Medulla oblongata (tissue), 1 donor: ENCODE data around the gene KRTAP9-6.
"Not testable (repeated sequence)": the region's sequence is repeated elsewhere in the genome, so short reads cannot be mapped to it uniquely, and the experiment has no call there.

Source experiments
- DNase-seq: peaks from one replicate; pipeline ENCODE4 v3.0.0-alpha.2; 2015; ENCODE audit errors: extremely low spot score

The KRTAP9-6 gene

DNA sequence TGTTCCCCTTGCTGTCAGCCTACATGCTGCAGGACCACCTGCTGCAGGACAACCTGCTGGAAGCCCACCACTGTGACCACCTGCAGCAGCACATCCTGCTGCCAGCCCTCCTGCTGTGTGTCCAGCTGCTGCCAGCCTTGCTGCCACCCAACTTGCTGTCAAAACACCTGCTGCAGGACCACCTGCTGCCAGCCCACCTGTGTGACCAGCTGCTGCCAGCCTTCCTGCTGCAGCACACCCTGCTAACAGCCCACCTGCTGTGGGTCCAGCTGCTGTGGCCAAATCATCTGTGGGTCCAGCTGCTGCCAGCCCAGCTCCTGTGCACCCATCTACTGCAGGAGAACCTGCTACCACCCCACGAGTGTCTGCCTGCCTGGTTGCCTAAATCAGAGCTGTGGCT lies 6.1 kb downstream of the KRTAP9-6 start:
- not testable (repeated sequence) for DNase-seq

DNA sequence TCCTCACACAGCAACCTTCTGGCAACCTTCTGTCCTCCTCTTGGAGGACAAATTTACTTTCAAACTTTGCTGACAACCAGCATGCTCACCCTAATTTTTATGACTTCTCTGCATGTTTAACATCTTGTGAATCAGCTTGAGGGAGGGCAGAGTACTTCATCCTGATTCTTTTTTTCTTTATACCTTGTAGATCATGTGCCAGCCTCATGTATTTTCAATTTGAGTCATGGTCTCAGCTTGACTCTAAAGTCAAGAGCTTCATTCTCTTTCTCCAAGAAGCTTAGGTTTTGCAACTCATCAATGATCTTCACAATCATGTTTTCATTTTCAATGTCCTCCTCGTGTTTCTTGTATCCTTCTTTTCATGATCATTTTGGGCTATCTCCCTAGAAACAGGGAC lies 6.7 kb downstream of the KRTAP9-6 start:
- no peak for DNase-seq

DNA sequence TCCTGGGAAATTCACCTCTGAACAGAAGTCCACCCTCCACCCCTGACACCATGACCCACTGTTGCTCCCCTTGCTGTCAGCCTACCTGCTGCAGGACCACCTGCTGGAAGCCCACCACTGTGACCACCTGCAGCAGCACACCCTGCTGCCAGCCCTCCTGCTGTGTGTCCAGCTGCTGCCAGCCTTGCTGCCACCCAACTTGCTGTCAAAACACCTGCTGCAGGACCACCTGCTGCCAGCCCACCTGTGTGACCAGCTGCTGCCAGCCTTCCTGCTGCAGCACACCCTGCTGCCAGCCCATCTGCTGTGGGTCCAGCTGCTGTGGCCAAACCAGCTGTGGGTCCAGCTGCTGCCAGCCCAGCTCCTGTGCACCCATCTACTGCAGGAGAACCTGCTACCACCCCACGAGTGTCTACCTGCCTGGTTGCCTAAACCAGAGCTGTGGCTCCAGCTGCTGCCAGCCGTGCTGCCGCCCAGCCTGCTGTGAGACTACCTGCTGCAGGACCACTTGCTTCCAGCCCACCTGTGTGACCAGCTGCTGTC lies 10.5 kb downstream of the KRTAP9-6 start, which contains the start of gene KRTAP9-7:
TSS of gene KRTAP9-7 (plus strand) at position 51 of the 543 bp plus-strand sequence. CDS start at position 51, 0 bp downstream.
- DNase-seq, result not testable (repeated sequence)

DNA sequence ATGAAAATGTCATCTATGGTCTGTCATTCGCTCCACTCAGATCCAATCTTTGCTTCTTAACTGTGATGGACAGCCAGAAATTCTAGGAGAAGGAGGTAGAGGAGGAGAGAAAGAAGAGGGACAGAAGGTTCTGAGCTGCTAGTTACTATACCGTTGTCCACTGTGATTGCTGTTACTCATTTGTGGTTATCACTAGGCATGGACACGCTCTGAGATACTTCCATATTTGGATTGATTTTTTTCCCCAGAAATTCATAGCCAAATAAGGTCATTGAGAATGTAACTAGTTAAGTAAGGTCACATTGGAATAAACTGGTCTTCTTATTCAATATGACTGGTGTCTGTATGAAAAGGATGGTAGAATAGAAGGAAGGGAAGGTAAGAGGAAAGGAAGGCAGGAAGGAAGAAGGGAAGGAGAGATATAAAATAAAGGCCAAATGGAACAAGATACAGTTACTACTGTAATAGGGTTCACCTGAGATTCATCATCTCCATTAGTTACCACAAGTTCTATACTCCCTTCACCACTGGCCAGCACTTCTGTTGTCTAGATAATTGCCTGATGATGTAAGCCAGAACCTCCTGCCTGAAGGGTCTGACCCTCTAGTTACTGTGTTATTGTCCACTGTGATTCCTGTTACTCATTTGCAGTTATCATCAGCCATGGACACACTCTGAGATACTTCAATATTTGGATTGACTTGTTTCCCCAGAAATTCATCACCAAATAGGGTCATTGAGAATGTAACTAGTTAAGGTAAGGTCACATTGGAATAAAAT lies 13.2 kb downstream of the KRTAP9-6 start:
- DNase-seq, result no peak

DNA sequence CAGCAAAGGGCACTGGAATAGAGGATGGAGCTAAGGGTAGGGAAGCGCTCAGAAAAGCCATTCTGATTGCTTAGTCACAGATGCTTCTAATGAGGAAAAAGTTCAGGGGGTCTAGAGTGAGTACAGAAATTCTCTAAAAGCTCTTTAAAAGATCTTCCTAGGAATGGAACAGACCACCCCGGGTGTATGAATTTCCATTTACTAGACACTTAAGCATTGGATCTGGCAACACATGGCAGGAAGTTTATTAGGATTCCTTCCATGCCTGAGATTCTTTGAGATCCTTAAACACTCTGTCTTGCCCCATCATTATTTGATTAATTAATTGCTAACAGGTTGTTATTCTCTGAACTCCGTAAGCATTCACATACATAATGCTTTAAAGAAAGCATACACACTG lies 18.9 kb downstream of the KRTAP9-6 start:
- no peak for DNase-seq

DNA sequence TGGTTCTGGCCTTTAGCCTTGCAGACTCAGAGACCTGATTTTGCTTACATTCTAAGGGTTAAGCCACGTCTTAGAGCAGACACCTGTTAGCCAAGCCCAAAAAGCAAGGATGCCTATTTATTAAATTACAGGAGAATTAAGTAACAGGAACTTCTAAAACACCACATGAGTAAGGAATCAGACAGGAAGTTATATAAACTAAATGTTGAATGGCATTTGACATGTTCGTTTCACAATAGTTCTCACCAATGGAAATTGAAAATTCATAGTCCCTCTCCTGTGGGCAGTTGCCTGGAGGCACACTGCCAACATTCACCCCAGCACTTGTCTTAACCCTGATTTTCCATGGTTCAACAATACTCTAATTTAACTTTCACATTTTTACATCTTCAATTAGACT lies 19.4 kb downstream of the KRTAP9-6 start:
- no peak for DNase-seq

DNA sequence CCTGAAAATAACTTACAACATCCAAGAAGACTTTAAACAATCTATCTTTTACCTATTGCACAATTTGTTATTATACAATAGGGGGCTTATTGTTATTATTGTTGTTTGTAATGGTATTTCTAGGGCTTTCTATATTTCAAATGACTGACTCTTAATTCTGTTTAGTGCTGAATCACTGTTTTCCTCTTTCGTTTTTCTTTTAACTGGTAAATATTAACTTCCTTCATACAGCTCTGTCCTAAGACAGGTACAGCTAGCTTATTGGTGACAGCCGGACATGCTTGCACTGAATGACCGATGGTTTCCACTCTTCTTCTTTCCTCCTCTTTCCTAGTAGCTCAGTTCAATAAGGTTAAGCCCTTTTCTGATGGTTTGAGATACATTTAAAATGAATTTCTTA lies 21.9 kb downstream of the KRTAP9-6 start:
- DNase-seq, result no peak

DNA sequence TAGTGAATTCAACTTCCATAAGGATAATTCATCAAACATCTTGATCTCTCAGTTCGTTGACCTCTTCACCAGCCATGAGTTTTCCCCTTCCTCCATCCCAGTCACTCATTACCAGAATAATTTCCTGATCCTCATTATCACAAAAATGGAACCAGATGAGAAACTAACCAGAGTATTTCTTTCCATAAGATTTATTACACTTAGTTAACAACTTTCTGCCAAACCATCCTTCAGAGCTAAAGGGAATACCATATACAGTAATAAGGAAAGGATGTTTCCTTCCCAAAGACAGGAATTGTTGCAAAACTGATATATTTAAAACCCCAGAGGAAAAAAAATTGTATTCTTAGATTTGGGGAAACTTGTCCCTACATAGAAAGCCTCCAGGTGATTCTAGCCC lies 28.8 kb downstream of the KRTAP9-6 start:
- no peak for DNase-seq

DNA sequence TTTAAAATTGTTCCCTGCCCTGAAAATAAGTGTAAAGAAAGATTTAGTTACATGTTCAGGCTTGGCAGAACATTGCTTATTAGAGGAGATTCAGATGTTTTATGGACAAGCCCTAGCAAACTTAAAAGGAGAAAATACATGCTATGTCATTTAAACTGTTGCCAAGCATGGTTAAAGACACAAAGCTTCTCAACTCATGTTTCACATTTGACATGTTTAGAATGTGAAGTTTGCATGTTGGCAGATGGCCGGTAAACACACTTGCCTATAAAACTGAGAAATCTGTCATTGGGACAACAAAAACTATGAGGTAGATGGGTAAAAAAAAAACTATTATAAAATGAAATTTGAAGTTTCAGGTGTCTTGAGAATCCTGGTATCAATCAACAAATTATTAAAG lies 31.7 kb downstream of the KRTAP9-6 start:
- no peak for DNase-seq

DNA sequence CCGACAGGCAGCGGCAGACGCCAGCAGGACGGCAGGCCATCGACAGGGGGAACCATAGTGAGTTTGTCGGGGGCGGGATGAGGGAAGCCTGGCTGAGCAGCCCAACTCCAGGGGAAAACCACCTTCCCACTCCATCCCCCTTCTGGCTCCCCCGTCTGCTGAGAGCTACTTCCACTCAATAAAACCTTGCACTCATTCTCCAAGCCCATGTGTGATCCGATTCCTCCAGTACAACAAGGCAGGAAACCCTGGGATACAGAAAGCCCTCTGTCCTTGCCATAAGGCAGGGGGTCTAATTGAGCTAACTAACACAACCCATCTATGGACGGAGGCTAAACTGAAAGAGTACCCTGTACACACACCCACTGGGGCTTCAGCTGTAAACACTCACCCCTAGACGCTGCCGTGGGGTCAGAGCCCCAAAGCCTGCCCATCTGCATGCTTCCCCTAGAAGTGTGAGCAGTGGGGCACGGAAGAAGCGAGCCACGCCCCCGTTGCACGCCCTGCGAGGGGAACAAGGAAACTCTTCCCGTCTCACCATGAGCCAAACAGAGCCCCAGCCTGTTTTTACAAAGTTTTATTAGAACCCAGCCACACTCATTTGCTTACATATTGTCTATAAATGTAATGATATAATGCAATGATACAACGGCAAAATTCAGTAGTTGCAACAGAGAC lies 33.4 kb downstream of the KRTAP9-6 start:
- DNase-seq, result no peak

DNA sequence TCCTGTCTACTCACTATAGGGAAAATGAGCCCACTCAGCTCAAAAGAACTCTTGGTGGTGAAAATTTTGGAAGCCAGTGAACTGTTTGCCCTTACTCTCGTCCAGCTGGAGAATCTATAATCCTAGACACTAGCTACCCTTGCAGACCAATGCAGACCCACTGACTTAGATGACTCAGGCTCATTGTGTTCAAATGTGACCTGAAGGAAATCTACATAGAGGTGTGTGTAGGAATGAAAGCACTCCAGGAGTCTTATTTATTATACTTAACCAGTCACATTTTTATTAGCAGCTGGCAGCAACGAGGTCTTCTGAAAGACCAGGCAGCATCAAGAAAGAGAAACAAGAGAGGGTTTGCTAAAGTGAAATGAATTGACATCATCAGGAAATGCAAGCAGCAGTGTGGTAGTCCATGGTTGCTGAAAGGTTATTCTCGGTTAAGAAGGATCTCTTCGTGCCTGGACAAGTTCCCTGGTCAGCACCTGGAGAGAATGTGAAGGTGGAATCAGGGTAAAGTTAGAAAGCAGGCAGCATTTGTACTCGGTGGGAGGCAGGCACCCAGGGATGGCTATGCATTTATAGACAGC lies 36.1 kb downstream of the KRTAP9-6 start:
- no peak for DNase-seq

DNA sequence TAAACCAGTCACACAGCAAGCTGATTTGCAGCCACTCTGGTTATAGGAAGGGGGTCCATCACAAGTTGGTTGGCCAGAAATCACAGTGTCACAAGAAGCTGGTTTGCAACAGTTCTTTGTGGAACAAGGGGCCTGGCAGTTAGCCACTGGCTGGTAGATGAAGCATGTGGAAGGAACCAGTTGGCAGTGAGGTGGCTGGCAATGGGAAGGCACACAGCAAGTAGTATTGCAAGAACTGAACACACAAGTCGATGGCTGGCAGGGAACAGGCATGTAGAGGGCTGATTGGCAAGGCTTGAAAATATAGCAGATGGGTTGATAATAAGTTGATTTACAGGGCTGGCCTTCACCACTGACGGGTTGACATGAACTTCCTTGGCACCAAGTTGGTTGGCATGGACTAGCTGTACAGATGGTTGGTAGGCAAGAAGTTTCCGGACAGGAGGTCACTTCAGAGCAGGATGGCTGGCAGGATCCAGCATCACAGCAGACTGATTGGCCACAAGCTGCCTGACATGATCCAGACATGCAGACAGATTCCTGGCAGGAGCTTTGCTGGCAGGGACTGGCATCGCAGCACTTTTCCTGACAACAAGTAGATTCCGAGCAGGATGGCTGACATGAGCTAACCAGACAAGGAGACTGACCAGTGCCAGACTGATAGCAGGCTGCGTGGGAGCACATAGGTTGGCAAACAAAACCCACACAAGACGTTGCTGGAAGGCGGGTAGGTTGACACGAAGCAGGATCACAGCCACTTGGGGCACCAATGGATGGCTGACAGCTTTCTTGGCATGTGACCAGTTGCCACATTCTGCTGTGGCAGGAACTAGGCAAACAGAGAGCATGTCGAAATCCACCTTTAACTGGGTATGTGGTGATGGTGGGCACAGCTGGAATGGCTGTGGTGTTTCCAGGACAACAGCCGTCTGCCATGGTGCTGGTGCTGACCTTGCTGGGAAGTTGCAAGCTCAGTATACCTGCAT lies 37.0 kb downstream of the KRTAP9-6 start, which contains the start of gene KRTAP29-1:
TSS of gene KRTAP29-1 (minus strand) at position 936 of the 986 bp plus-strand sequence. CDS start at position 936, 0 bp downstream.
- no peak for DNase-seq

DNA sequence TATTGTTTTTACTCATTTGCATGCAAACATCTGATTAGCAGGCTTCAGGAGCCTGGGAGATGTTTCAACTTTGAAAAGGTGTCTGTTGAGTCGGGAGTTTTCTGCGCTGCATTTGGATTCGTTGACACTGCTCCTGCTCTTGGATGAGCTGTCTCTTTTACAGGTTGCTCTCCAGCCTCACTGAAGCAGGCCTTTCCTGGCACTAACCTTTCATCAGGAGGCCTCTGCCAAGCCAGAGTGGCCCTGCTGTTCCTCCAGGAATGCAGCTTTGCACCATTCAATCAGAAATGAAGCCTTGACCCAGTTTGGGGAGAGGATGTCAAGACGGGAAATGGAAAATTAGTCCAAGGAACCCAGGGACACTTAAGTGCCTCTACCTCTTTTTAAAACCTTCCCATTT lies 37.8 kb downstream of the KRTAP9-6 start:
- no peak for DNase-seq

DNA sequence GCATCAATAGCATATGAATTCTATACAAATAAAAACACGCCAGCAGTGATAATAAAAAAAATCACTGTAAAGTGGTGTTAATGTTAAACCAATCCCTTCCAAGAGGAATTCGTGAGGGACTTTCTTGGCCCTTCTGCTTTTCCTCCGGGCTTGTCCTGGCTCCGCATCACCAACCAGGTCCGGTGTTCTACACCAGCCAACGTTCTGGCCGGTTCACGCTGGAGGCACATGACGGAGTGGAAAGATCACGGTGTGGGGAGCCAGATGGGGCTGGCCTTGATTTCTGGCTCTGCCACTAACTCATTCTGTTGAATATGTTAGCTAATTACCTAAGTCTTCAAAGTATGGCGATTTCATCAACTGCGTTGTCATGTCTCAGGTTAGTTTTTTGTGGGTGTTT lies 38.9 kb downstream of the KRTAP9-6 start:
- DNase-seq, result no peak

DNA sequence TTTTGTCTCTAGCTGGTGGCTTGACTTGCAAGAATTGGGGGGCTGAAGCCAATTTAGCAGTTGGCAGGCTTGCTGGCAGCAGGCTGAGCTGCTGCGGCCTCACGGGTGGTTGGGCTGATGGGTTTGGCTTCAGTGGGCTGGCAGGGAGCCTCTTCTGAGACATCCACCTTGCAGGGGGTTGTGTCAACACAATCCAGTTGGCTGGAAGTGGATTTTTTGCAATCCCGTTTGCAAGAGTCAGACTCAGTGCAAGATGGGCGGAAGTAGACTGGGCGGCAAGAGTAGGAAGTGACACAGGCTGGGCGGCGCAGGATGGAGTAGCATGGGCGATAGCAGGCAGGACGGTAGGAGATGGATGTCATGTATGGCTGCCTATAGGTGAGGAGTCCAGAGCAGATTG lies 42.5 kb downstream of the KRTAP9-6 start:
- peak; percentile 2 for DNase-seq

DNA sequence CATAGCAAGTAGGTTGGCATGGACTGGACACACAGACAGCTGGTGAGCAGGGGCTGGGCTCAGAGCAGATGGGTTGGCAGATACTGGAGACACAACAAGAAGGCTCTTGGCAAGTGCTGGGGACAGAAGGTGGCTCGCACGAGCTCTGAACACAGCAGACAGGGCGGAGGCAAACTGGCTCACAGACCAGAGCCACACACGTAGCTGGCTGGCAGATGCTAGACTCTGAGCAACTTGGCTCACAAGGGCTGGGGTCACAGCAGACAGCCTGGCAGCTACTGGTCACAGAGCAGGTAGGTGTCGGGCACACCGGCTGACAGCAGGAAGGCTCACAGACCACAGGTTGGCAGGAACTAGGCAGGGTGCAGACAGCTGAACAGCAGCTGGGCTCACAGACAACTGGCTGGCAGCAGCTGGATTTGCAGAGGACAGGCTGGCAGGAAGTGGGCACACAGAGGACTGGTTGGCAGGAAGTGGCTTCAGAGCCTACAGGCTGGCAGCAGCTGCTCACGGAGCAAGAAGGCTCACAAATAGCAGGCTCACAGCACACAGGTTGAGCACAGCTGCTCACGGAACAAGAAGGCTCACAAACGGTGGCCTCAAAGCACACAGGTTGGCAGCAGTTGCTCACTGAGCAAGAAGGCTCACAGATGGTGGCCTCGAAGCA lies 43.2 kb downstream of the KRTAP9-6 start:
- peak; percentile 24 for DNase-seq

DNA sequence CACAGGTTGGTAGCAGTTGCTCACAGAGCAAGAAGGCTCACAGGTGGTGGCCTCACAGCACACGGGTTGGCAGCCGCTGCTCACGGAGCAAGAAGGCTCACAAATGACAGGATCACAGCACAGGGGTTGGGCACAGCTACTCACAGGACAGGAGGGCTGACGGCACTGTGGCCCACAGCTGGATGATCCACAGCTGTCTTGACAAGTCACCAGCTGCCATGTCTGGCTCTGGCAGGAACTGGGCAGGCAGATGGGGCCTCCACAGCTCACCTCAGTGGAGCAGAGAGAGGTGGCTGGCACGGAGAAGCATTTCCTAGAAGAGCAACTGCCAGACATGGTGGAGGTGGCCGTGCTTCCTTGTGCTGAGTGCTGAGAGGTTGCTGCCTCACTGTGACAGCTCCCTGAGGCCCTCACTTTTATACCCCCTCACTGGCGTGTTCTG lies 43.8 kb downstream of the KRTAP9-6 start, which contains the start of gene KRTAP16-1:
TSS of gene KRTAP16-1 (minus strand) at position 392 of the 442 bp plus-strand sequence. CDS start at position 336, 56 bp downstream.
- no peak for DNase-seq

DNA sequence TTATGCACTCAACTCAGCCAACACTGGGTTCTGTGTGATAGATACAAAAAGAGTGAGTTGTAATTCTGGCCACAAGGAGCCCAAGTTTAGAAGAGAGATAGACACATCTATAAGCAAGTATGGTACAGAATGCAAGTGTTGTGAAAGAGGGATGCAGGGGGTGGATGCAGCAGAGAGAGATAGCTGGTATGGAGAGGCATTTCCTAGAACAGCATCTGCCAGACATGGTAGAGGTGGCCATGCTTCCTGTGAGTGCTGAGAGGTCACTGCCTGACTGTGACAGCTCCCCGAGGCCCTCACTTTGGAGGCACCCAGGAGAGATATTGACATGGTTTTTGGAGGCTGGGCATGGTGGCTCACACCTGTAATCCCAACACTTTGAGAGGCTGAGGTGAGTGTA lies 45.9 kb downstream of the KRTAP9-6 start:
- no peak for DNase-seq

DNA sequence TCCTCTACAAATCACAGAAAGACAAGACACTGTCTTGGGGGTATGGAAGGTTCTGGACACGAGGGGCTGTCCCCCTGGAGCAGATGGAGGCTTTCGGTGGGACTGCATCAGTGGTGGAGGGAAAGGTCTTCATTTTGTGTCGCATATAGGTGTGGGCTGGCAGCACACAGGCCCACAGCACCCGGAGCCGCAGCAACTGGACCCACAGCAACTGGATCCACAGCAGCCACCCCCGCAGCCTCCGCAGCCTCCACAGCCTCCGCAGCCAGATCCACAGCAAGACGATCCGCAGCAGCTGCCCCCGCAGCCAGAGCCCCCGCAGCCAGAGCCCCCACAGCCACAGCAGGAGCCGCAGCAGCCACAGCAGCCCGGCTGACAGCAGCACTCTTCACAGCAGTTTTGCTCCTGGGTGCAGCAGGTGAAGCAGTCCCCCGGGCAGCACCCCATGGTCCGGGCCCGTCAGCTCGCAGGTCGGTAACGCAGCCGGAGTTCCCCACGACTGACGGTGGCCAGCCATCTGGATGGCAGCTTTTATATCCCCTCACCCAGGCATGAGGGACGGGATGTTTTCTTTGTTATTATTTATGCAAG lies 50.1 kb downstream of the KRTAP9-6 start, which contains the start of gene KRTAP17-1:
TSS of gene KRTAP17-1 (minus strand) at position 507 of the 591 bp plus-strand sequence. CDS start at position 447, 60 bp downstream.
- DNase-seq, result no peak
